BE2C (cell line): ENCODE results near the gene CCNL2.

Source experiments
- DNase-seq: peaks from one replicate; pipeline ENCODE4 v3.0.0-alpha.2; 2020
- H3K27me3 ChIP-seq: fragments of 250-450 bp; sonication (Bioruptor Pico); 2 replicates; pipeline ENCODE4 v1.5.1; 2020; ENCODE audit warnings: mild to moderate bottlenecking
- H3K36me3 ChIP-seq: fragments of 250-450 bp; sonication (Bioruptor Pico); 2 replicates; pipeline ENCODE4 v1.5.1; 2020; ENCODE audit warnings: mild to moderate bottlenecking
- H3K4me1 ChIP-seq: fragments of 250-450 bp; sonication (Bioruptor Pico); 2 replicates; pipeline ENCODE4 v1.5.1; 2020
- H3K4me3 ChIP-seq: 2 replicates; pipeline ENCODE4 v1.5.1; 2011; ENCODE audit warnings: low read depth, low read length
- H3K9me3 ChIP-seq: fragments of 250-450 bp; sonication (Bioruptor Pico); 2 replicates; pipeline ENCODE4 v1.5.1; 2020
- CTCF ChIP-seq: IDR thresholded peaks from 2 replicates; pipeline ENCODE4 v1.5.1; 2012; ENCODE audit warnings: mild to moderate bottlenecking, low read depth, low read length

Gene CCNL2

GRCh38 chr1:1374929-1375662 lies 24.0 kb downstream of the CCNL2 start, which contains the start of gene AURKAIP1:
Gene AURKAIP1 (minus strand): TSS chr1:1375207. CDS start chr1:1374756, 451 bp downstream.
- Histone ChIP-seq H3K4me1 (peaks cover 3% of the 10 kb centered on the region; the same call in 1 of the 2 replicates), H3K9me3 (no peaks in the 10 kb centered on the region), H3K4me3 (peak within 1 kb of the TSS; percentile 82), H3K27me3 (no peaks in the 10 kb centered on the region), H3K36me3 (peaks cover 28% of the 10 kb centered on the region)
- DNase-seq, result peak; percentile 99
- TF ChIP-seq CTCF, result peak; percentile 46

- peak overlapping the region; percentile 82 for H3K4me3 ChIP-seq
- peaks cover 3% of the 10 kb centered on the region; the same call in 1 of the 2 replicates for H3K4me1 ChIP-seq
- no peaks in the 10 kb centered on the region for H3K9me3 ChIP-seq
- DNase-seq, result peak; percentile 53
- peaks cover 28% of the 10 kb centered on the region for H3K36me3 ChIP-seq
- no peaks in the 10 kb centered on the region for H3K27me3 ChIP-seq
- TF ChIP-seq CTCF, result no peak
These were observed 24.6 kb downstream of the CCNL2 start for GRCh38 chr1:1374589-1374928.

- TF ChIP-seq CTCF, result no peak
- H3K27me3 ChIP-seq, result no peaks in the 10 kb centered on the region
- H3K4me3 ChIP-seq, result peak overlapping the region; percentile 82
- DNase-seq, result no peak
- peaks cover 28% of the 10 kb centered on the region for H3K36me3 ChIP-seq
- no peaks in the 10 kb centered on the region for H3K9me3 ChIP-seq
- H3K4me1 ChIP-seq, result peaks cover 3% of the 10 kb centered on the region; the same call in 1 of the 2 replicates
These were observed 25.1 kb downstream of the CCNL2 start for GRCh38 chr1:1373815-1374588.

GRCh38 chr1:1373051-1373814 lies 25.9 kb downstream of the CCNL2 start:
- no peak for TF ChIP-seq CTCF
- no peaks in the 10 kb centered on the region for H3K27me3 ChIP-seq
- H3K4me3 ChIP-seq, result peak overlapping the region; percentile 82
- H3K4me1 ChIP-seq, result peaks cover 3% of the 10 kb centered on the region; the same call in 1 of the 2 replicates
- no peaks in the 10 kb centered on the region for H3K9me3 ChIP-seq
- no peak for DNase-seq
- peaks cover 28% of the 10 kb centered on the region for H3K36me3 ChIP-seq

GRCh38 chr1:1371746-1372711 lies 27.1 kb downstream of the CCNL2 start:
- peak; percentile 82 for DNase-seq
- H3K4me1 ChIP-seq, result peaks cover 3% of the 10 kb centered on the region; the same call in 1 of the 2 replicates
- peak; percentile 88 for TF ChIP-seq CTCF
- no peaks in the 10 kb centered on the region for H3K27me3 ChIP-seq
- H3K9me3 ChIP-seq, result no peaks in the 10 kb centered on the region
- H3K36me3 ChIP-seq, result peaks cover 28% of the 10 kb centered on the region
- no peak overlapping the region for H3K4me3 ChIP-seq
